HUES64 (cell line): ENCODE results near the gene FSD1L.

Source experiments
- H3K27ac ChIP-seq: 2 replicates; pipeline ENCODE4 v1.7.0; 2013; ENCODE audit warnings: low read depth, low read length, inconsistent platforms
- H3K27me3 ChIP-seq: 2 replicates; pipeline ENCODE4 v1.6.1; 2013; ENCODE audit warnings: mild to moderate bottlenecking, low read length; ENCODE audit not compliant: insufficient read depth
- H3K36me3 ChIP-seq: 2 replicates; pipeline ENCODE4 v1.6.1; 2013; ENCODE audit warnings: mild to moderate bottlenecking, low read length; ENCODE audit not compliant: insufficient read depth
- H3K4me1 ChIP-seq: 2 replicates; pipeline ENCODE4 v1.6.1; 2013; ENCODE audit warnings: mild to moderate bottlenecking, low read length, moderate library complexity; ENCODE audit not compliant: insufficient read depth
- H3K4me3 ChIP-seq: 2 replicates; pipeline ENCODE4 v1.5.1; 2013; ENCODE audit warnings: mild to moderate bottlenecking, low read length, moderate library complexity
- H3K9ac ChIP-seq: 2 replicates; pipeline ENCODE4 v1.6.1; 2013; ENCODE audit warnings: mild to moderate bottlenecking, low read depth, low read length
- H3K9me3 ChIP-seq: 2 replicates; pipeline ENCODE4 v1.6.1; 2013; ENCODE audit warnings: low read depth, low read length; ENCODE audit not compliant: insufficient read depth
- WGBS: fragments of 150-250, 120-280 bp; methylation state at CpG from one replicate; pipeline ENCODE4 v1.1.7; 2013; ENCODE audit warnings: missing lambda C conversion rate; 5-methylcytosine and 5-hydroxymethylcytosine counted together

The FSD1L gene

DNA sequence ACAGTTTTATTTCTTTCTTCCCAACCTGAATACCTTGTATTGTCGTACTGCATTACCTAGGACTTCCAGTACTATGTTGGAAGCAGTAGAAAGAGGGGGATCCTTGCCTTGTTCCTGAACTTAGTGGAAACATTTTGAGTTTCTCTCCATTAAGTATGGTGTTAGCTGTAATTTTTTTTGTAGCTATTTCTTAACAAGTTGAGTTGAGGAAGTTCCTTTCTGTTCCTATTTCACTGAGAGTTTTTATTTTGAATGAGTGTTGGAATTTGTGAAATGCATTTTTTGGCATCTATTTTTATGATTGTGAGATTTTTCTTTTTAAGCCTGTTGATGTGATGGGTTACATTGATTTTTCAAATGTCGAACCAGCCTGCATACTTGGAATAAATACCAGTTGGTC is 49.0 kb downstream of the FSD1L start:
- H3K4me3 ChIP-seq: no peak overlapping the region
- H3K36me3 ChIP-seq: no peaks in the 10 kb centered on the region
- WGBS: 93% methylated on average over 2 of the region's 2 CpGs
- H3K4me1 ChIP-seq: no peaks in the 10 kb centered on the region
- no peak overlapping the region for H3K9ac ChIP-seq
- no peaks in the 10 kb centered on the region for H3K27me3 ChIP-seq
- H3K27ac ChIP-seq: no peak overlapping the region
- H3K9me3 ChIP-seq: peaks cover 5% of the 10 kb centered on the region

DNA sequence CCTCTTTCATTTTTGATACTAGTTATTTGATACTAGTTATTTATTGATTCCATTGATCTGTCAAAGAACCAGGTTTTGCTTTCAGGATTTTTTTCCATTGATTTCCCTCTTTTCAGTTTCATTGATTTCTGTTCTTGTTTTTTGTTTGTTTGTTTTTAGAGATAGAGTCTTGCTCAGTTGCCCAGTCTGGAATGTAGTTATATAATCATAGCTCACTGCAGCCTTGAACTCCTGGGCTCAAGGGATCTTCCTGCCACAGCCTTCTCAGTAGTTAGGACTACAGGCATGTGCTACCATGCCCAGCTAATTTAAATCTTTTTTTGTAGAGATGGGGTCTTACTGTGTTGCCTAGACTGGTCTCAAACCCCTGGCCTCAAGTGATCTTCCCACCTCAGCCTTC is 49.9 kb downstream of the FSD1L start:
- H3K36me3 ChIP-seq: no peaks in the 10 kb centered on the region
- H3K9me3 ChIP-seq: peaks cover 5% of the 10 kb centered on the region
- H3K27ac ChIP-seq: no peak overlapping the region
- no peak overlapping the region for H3K4me3 ChIP-seq
- no peaks in the 10 kb centered on the region for H3K4me1 ChIP-seq
- no peaks in the 10 kb centered on the region for H3K27me3 ChIP-seq
- H3K9ac ChIP-seq: no peak overlapping the region

DNA sequence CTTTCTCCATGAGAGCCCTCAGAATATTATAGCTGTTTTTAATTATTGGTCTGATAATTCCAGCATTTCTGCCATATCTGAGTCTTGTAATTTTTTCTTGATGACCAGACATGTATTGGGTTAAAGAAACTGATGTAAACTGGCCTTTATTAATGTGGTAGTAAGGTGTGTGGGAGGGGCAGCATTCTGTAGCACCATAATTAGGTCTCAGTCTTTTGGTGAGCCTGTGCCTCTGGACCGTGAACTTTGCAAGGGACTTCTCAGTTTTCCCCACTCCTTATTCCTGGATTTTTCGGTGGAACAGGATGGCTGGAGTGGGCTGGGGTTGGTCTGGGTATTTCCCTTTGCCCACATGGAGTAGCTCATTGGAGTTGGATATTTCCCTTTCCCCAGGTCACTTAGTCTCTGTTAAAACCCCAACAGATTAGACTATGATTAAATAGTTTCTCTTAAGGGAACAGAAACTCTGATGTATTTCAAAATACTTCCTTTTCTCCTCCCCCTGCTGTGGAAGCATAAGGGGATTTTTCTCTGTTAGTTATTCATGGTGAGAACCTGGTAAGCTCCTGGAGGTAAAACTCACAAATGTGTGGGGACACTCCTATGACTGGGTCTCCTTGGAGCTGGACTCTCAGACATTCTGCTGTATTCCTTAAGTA is 52.4 kb downstream of the FSD1L start:
- 100% methylated on average over 1 of the region's 2 CpGs for WGBS

DNA sequence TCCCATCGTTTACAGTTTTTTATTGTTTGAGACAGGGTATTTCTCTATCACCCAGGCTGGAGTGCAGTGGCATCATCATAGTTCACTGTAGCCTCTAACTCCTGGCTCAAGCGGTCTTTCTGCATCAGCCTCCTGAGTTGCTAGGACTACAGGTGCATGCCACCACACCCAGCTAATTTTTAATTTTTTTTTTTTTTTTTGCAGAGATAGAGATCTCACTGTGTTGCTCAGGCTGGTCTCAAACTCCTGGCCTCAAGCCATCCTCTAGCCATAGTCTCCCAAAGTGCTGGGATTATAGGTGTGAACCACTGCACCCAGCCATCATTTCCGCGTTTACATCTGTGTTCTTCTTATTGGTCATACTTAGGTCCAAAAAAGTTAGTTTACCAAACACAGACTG is 53.6 kb downstream of the FSD1L start:
- 95% methylated on average over 4 of the region's 4 CpGs for WGBS
- H3K9ac ChIP-seq: no peak overlapping the region
- peaks cover 11% of the 10 kb centered on the region; the same call in 1 of the 2 replicates for H3K4me1 ChIP-seq
- H3K27ac ChIP-seq: no peak overlapping the region
- no peak overlapping the region for H3K4me3 ChIP-seq
- no peaks in the 10 kb centered on the region for H3K27me3 ChIP-seq
- no peaks in the 10 kb centered on the region; the same call in 1 of the 2 replicates for H3K9me3 ChIP-seq
- H3K36me3 ChIP-seq: peaks cover 5% of the 10 kb centered on the region

More for the DNA sequence above, 52.4 kb downstream of the FSD1L start:
- H3K4me3 ChIP-seq: no peak overlapping the region
- no peak overlapping the region for H3K9ac ChIP-seq
- H3K27me3 ChIP-seq: no peaks in the 10 kb centered on the region
- H3K36me3 ChIP-seq: no peaks in the 10 kb centered on the region
- H3K9me3 ChIP-seq: peaks cover 3% of the 10 kb centered on the region
- peaks cover 11% of the 10 kb centered on the region; the same call in 1 of the 2 replicates for H3K4me1 ChIP-seq
- no peak overlapping the region for H3K27ac ChIP-seq

DNA sequence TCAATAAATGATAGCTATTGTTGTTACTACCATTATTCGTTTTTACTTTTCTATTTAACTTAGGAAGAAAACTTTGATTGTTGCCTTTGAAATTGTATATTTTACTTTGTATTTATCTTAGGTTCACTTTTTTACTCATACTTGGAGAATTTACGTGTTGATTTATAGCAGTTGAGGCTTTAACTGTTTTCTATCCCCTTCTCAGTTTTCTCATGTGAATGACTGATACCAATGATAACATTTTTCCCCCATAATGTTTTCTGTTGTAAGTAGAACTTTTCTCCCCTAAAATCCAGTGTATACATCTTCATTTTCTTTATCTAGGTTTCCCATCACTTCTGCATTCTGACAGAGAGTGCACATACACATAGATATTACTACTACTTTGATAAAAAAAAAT is 54.4 kb downstream of the FSD1L start:
- Histone ChIP-seq H3K27ac (no peak overlapping the region), H3K4me1 (peaks cover 11% of the 10 kb centered on the region; the same call in 1 of the 2 replicates), H3K36me3 (peaks cover 12% of the 10 kb centered on the region), H3K4me3 (no peak overlapping the region), H3K9ac (no peak overlapping the region), H3K9me3 (no peaks in the 10 kb centered on the region), H3K27me3 (no peaks in the 10 kb centered on the region)
- WGBS: 100% methylated on average over 1 of the region's 2 CpGs

DNA sequence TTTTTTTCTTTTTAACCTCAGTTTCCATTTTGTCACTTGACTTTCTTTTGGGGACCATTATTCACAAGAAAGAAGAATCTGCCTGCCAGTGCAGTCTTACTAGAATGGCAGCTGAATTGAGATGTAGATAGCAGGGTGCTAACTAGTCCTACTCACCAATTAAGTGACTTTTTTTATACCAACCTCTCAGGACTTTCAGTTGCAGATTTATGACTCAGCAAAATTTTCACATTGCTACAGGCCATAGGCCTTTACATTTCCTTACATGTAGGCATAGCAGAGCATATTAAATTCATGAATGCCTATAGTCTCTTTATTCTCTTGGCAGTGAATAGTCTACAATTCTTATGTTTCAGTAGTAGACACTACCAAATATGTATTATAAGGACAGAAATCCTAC is 56.0 kb downstream of the FSD1L start:
- Histone ChIP-seq H3K9me3 (no peaks in the 10 kb centered on the region), H3K4me1 (peaks cover 11% of the 10 kb centered on the region; the same call in 1 of the 2 replicates), H3K36me3 (peaks cover 20% of the 10 kb centered on the region), H3K4me3 (no peak overlapping the region), H3K9ac (no peak overlapping the region), H3K27ac (no peak overlapping the region), H3K27me3 (no peaks in the 10 kb centered on the region)

DNA sequence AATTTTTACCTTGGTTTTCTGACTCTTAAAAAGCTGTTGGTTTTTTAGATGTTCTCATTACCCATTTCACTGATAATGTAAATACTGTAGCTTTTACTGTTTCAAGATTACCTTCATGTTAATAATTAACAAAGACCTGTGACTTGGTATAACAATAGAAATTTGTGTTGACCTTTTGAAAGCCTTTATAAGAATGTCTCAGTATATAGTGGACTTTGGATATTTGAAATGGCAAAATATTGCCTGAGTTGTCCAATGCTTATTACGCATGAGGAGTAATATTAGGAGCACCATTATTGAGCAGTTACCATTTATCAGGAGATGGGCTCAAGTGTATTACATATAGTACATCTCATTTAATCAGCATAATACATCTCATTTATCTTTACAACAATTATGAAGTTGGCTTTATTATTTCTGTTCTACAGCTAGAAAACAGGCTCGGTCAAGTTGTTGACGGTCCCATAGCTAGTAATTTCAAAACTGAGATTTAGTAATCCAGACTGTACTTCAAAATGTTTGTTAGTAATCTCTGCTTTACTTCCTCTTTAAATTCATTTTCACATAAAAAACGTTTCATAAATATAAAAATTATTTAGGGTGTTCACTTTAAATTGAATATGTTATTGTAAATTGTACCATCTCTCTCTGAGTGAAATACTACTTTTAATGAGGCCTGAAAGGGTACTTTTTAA is 59.4 kb downstream of the FSD1L start:
- H3K9me3 ChIP-seq: no peaks in the 10 kb centered on the region
- 100% methylated on average over 3 of the region's 4 CpGs for WGBS
- no peak overlapping the region for H3K27ac ChIP-seq
- H3K4me3 ChIP-seq: no peak overlapping the region
- peaks cover 11% of the 10 kb centered on the region; the same call in 1 of the 2 replicates for H3K4me1 ChIP-seq
- no peak overlapping the region for H3K9ac ChIP-seq
- peaks cover 34% of the 10 kb centered on the region for H3K36me3 ChIP-seq
- H3K27me3 ChIP-seq: no peaks in the 10 kb centered on the region

DNA sequence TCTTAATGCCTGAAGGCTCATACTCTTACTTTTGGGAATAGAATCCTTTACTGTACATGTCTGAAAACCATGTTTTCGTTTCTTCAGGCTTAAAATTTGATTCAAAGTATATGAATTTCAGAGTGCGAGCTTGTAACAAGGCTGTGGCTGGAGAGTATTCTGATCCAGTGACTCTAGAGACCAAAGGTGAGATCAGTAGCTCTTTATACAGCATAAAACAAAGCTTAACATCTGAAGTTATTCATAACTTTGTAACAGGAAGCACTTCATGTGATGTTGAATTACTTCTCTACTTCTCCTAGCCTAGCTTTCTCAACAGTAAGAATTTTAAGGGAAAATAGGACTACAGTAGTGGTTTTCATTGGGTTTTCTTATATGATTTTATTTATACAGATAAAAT is 60.7 kb downstream of the FSD1L start:
- no peaks in the 10 kb centered on the region for H3K9me3 ChIP-seq
- peaks cover 40% of the 10 kb centered on the region for H3K36me3 ChIP-seq

DNA sequence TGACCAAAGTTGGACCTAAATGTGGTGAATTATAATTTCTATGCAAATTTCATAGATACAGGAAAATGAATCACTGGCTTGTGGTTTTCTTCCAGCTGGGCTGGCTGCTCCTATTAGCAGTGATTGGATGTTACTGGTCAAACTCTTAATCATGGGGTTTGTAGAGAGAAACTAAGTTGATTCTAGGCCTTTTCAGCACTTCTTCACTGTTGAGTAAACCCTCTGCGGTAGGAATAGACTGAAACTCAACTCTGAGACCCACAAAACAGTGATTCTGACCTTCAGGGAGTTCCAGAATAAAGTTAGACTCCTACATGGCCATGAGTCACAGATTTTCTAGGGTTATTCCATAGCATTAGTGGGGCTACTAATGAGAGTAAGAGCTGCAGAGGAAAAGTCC is 62.2 kb downstream of the FSD1L start:
- H3K27me3 ChIP-seq: no peaks in the 10 kb centered on the region
- WGBS: 91% methylated on average over 1 of the region's 1 CpG
- H3K9me3 ChIP-seq: no peaks in the 10 kb centered on the region
- no peaks in the 10 kb centered on the region; the same call in 1 of the 2 replicates for H3K4me1 ChIP-seq
- peaks cover 52% of the 10 kb centered on the region for H3K36me3 ChIP-seq
- H3K27ac ChIP-seq: no peak overlapping the region
- no peak overlapping the region for H3K9ac ChIP-seq
- H3K4me3 ChIP-seq: no peak overlapping the region

More for the DNA sequence above, 60.7 kb downstream of the FSD1L start:
- no peak overlapping the region for H3K4me3 ChIP-seq
- no peak overlapping the region for H3K27ac ChIP-seq
- H3K4me1 ChIP-seq: peaks cover 6% of the 10 kb centered on the region
- H3K9ac ChIP-seq: no peak overlapping the region
- H3K27me3 ChIP-seq: no peaks in the 10 kb centered on the region
- WGBS: 91% methylated on average over 2 of the region's 2 CpGs

DNA sequence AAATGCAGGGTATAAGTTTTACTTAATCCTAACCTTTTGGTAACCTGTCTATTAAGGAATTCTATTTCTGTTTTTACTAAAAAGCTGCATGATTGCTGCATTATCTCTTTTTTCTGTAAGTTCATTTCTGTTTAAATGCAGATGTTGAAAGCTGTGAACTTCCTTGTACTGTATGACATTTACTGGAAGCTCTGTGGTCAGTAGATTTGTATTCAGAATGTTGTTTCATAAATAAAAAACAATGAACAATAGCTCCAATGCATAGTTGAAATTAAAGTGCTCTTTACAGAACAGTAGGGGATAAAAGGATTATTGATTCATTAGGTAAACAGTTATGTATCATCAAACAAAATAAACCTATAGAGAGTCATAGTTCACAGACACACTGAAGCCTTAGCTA is 63.6 kb downstream of the FSD1L start:
- Histone ChIP-seq H3K36me3 (peaks cover 54% of the 10 kb centered on the region), H3K9ac (no peak overlapping the region), H3K4me3 (no peak overlapping the region), H3K27me3 (no peaks in the 10 kb centered on the region), H3K27ac (no peak overlapping the region), H3K9me3 (no peaks in the 10 kb centered on the region), H3K4me1 (peaks cover 3% of the 10 kb centered on the region; the same call in 1 of the 2 replicates)

DNA sequence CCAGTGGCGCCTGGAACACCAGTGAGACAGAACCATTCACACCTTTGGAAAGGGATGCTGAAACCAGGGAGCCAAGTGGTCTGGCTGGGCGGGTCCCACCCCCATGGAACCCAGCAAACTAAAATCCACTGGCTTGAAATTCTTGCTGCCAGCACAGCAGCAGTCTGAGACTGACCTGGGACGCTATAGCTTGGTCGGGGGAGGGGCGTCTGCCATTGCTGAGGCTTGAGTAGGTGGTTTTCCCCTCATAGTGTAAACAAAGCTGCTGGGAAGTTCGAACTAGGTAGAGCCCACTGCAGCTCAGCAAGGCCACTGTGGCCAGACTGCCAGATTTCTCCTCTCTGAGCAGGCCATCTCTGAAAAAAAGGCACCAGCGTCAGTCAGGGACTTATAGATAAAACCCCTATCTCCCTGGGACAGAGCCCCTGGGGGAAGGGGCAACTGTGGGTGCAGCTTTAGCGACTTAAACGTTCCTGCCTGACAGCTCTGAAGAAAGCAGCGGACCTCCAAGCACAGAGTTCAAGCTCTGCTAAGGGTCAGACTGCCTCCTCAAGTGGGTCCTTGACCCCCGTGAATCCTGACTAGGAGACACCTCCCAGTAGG is 68.1 kb downstream of the FSD1L start:
- 80% methylated on average over 11 of the region's 11 CpGs for WGBS
- no peaks in the 10 kb centered on the region for H3K9me3 ChIP-seq
- H3K36me3 ChIP-seq: peaks cover 39% of the 10 kb centered on the region; the same call in 1 of the 2 replicates
- no peak overlapping the region for H3K9ac ChIP-seq
- H3K27me3 ChIP-seq: no peaks in the 10 kb centered on the region
- no peak overlapping the region for H3K27ac ChIP-seq
- H3K4me3 ChIP-seq: no peak overlapping the region
- peaks cover 3% of the 10 kb centered on the region; the same call in 1 of the 2 replicates for H3K4me1 ChIP-seq
